HG03565 (cell line): ENCODE results near the gene HEATR5A.
"Not testable (repeated sequence)": the region's sequence is repeated elsewhere in the genome, so short reads cannot be mapped to it uniquely, and the experiment has no call there.

Experiments
- ATAC-seq: cut with Tn5 transposase; IDR thresholded peaks from one replicate; pipeline ENCODE4 v1.9.1; 2021; ENCODE audit warnings: mild to moderate bottlenecking, moderate library complexity; ENCODE audit not compliant: unreplicated experiment

HEATR5A gene

GRCh38 chr14:31336646-31337045 lies 83.7 kb downstream of the HEATR5A start:
- ATAC-seq = no peak

- ATAC-seq = not testable (repeated sequence)
Measured at GRCh38 chr14:31331395-31331794, 89.0 kb downstream of the HEATR5A start.

GRCh38 chr14:31329876-31330521 lies 90.4 kb downstream of the HEATR5A start:
- not testable (repeated sequence) for ATAC-seq

- ATAC-seq = no peak
Measured at GRCh38 chr14:31326111-31326510, 94.2 kb downstream of the HEATR5A start.

- ATAC-seq = no peak
Measured at GRCh38 chr14:31323419-31323818, 96.9 kb downstream of the HEATR5A start.

GRCh38 chr14:31320922-31321766 lies 99.2 kb downstream of the HEATR5A start:
- no peak for ATAC-seq

GRCh38 chr14:31320216-31320615 lies 100.1 kb downstream of the HEATR5A start:
- ATAC-seq = no peak

- no peak for ATAC-seq
Measured at GRCh38 chr14:31319701-31320100, 100.6 kb downstream of the HEATR5A start.

GRCh38 chr14:31312934-31313333 lies 107.4 kb downstream of the HEATR5A start:
- no peak for ATAC-seq

- not testable (repeated sequence) for ATAC-seq
Measured at GRCh38 chr14:31312370-31312769, 108.0 kb downstream of the HEATR5A start.

- ATAC-seq = no peak
Measured at GRCh38 chr14:31307618-31308017, 112.7 kb downstream of the HEATR5A start.

GRCh38 chr14:31307198-31307597 lies 113.2 kb downstream of the HEATR5A start:
- no peak for ATAC-seq

GRCh38 chr14:31303654-31304053 lies 116.7 kb downstream of the HEATR5A start:
- no peak for ATAC-seq

GRCh38 chr14:31300883-31301282 lies 119.5 kb downstream of the HEATR5A start:
- ATAC-seq = no peak

- no peak for ATAC-seq
Measured at GRCh38 chr14:31300296-31300695, 120.1 kb downstream of the HEATR5A start.

- ATAC-seq = peak; percentile 75
Measured at GRCh38 chr14:31297701-31298344, 122.5 kb downstream of the HEATR5A start.

- no peak for ATAC-seq
Measured at GRCh38 chr14:31297112-31297511, 123.2 kb downstream of the HEATR5A start.

- ATAC-seq = no peak
Measured at GRCh38 chr14:31294746-31295405, 125.5 kb downstream of the HEATR5A start.

- ATAC-seq = no peak
Measured at GRCh38 chr14:31292937-31293616, 127.3 kb downstream of the HEATR5A start.

- no peak for ATAC-seq
Measured at GRCh38 chr14:31291210-31291609, 129.1 kb downstream of the HEATR5A start.
